Omental fat pad (tissue), 4 donors: ENCODE data around the gene GAST. TPM values are rescaled to one million over a fixed set of nuclear protein-coding genes. Genes with fewer than 3 reads are reported as not detected.

Source experiments
- ATAC-seq: fragments of 150-250 bp; one replicate; pipeline ENCODE4 v1.9.1; 2016; ENCODE audit warnings: mild to moderate bottlenecking, moderate library complexity; ENCODE audit not compliant: low FRiP score
- DNase-seq: peaks from one replicate; pipeline ENCODE4 v3.0.0-alpha.2; 2019; ENCODE audit warnings: low spot score
- total RNA-seq, 4 donors: library from RNA; depleted of rRNA; stranded (reverse); fragments of >200 nt; gene quantifications; one replicate each; pipeline ENCODE4 v1.1.0, GENCODE V29; 2016
- TF ChIP-seq, protein P1 (sequence below), 3 donors: fragments of 450-650 bp; IDR thresholded peaks; one replicate each; pipeline ENCODE4 v1.5.1; 2016 to 2017; ENCODE audit warnings: antibody characterized with exemption in 3 of 3, mild to moderate bottlenecking in 3 of 3, moderate library complexity in 2 of 3

The GAST gene
- total RNA-seq, 4 donors from 2014 or later: not detected

- DNase-seq (no peak), ATAC-seq (peak; percentile 47)
- TF ChIP-seq, protein P1, sequence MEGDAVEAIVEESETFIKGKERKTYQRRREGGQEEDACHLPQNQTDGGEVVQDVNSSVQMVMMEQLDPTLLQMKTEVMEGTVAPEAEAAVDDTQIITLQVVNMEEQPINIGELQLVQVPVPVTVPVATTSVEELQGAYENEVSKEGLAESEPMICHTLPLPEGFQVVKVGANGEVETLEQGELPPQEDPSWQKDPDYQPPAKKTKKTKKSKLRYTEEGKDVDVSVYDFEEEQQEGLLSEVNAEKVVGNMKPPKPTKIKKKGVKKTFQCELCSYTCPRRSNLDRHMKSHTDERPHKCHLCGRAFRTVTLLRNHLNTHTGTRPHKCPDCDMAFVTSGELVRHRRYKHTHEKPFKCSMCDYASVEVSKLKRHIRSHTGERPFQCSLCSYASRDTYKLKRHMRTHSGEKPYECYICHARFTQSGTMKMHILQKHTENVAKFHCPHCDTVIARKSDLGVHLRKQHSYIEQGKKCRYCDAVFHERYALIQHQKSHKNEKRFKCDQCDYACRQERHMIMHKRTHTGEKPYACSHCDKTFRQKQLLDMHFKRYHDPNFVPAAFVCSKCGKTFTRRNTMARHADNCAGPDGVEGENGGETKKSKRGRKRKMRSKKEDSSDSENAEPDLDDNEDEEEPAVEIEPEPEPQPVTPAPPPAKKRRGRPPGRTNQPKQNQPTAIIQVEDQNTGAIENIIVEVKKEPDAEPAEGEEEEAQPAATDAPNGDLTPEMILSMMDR (IDR thresholded peaks at IDR 0.05): no peak
Measured at GRCh38 chr17:41678907-41679739, 33.0 kb upstream of the GAST start.

DNA sequence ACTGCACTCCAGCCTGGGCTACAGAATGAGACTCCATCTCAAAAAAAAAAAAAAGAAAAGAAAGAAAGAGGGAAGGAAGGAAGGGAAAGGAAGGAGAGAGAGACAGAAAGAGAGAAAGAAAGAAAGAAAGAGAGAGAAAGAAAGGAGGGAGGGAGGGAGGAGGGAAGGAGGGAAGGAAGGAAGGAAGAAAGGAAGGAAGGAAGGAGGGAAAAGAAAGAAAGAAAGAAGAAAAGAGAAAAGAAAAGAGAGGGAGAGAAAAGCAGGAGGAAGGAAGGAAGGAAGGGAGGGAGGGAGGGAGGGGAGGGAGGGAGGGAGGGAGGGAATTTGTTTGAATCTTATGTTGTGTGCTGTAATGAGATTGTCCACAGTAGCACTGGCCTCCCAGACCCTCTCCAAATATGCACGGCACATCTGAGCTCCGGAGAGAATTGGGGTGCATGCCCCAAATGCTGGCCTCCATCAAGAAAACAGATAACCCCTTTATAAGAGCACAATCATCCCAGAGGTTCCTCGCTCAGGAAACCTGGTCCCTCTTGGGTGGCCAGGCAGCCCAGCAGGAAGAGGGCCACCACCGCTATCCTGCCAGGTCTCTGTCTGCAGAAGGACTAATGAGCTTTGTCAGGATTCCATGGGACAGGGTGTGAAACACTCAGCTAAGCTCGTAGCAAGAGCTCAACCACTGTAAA, 32.2 kb upstream of the GAST start:
- DNase-seq (no peak), ATAC-seq (no peak)
- TF ChIP-seq, protein P1 (IDR thresholded peaks at IDR 0.05): no peak

DNA sequence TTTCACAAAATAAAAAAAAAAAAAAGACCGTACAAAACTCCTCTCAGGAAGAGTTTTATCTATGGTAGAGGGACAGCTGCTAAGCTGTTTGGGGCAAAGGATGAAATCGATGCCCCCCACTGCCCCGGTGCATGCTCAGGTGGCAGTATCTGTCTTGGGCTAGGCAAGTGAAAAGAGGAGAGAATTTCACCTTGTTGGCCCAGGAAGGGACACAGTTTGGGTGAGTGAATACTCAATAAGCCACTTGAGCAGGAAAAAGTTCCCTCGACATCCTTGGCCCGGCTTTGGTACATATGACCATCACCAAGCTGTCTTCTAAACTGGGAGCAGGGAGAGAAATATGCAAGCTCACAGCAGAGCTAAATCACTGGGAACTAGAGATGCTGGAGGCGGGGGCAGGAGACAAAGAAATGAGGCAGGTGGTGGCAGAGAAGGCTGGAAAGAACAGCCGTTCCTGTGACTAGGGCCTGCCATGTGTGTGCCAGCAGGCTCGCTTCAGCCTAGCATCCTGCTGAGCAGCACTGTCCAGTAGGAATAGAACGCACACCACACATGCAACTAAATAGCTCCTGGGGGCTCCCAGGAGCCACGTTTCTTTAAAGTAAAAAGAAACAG, 31.6 kb upstream of the GAST start:
- ATAC-seq: no peak

DNA sequence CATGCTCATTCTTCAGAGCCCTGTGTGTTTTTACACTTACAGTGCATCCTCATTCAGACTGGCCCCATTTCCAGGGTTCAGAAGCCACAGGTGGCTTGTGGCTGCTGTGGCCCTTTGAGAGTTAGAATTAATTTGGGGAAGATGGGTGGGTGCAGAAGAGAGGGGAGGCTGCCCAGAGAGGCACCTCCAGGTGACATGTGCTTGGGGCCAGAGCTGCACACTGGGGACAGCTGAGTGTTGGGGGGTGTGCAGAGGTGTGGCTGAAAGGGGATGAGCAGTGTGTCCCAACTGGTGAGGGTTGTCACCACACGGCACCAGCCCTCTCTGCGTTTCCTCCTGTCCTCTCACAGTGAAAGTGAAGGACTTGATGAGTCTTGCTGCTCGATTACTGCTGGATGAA, 30.4 kb upstream of the GAST start:
- DNase-seq: no peak
- TF ChIP-seq, protein P1 (IDR thresholded peaks at IDR 0.05): no peak
- no peak for ATAC-seq

More for the DNA sequence above, 31.6 kb upstream of the GAST start:
- no peak for DNase-seq
- TF ChIP-seq, protein P1 (IDR thresholded peaks at IDR 0.05): no peak

- DNase-seq (no peak), ATAC-seq (no peak)
- TF ChIP-seq, protein P1 (IDR thresholded peaks at IDR 0.05): no peak
Measured at GRCh38 chr17:41682631-41683030, 29.5 kb upstream of the GAST start.

DNA sequence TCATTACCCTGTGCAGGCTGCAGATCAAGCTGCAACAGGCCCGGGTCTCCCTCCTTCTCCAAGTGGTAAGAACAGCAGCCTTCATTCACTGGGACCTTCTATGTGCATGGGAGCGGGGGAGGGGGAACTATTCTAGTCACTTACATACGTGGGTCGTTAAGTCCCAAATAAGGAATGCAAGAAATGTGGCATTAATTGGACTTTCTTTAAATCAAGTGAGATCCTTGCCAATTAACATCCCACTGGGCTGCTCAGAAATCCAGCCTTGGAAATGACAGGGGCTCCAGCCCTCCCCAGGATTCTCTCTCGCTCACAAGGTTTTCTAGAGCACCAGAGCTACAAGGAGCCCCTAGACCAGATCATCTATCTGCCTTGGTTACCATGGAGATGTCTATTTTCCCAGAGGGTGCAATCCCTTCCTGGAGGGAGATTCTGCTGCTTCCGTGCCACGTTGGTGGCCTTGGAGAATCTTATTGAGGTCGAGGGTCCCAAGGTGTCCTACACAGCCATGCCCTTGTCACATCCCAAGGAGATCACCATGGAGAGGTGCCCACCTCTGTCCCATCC, 28.6 kb upstream of the GAST start:
- TF ChIP-seq, protein P1 (IDR thresholded peaks at IDR 0.05): no peak
- ATAC-seq: no peak
- DNase-seq: no peak
